Psoas muscle (tissue), 8 donors: ENCODE results near the gene MIPEP. TPM values are rescaled to one million over a fixed set of nuclear protein-coding genes. Genes with fewer than 3 reads are reported as not detected.
"Not testable (repeated sequence)": the region's sequence is repeated elsewhere in the genome, so short reads cannot be mapped to it uniquely, and the experiment has no call there.

ENCODE experiments used
- ATAC-seq, 4 donors: fragments of 200-7000 bp; cut with Tn5 transposase; one replicate each; pipeline ENCODE4 v1.9.1; 2020; ENCODE audit warnings: moderate library complexity in 3 of 4, mild to moderate bottlenecking in 2 of 4
- DNase-seq, 2 donors: peaks; one replicate each; pipeline ENCODE4 v3.0.0-alpha.2; 2020
- H3K27ac ChIP-seq: fragments of 200-600 bp; one replicate; pipeline ENCODE4 v1.8.0; 2022
- H3K27me3 ChIP-seq, 3 donors: fragments of 200-600 bp in 1 of 3; one replicate each; pipeline versions ENCODE4 v1.6.1 to v1.8.0; 2013 to 2022; ENCODE audit warnings: low read length in 2 of 3, mild to moderate bottlenecking in 2 of 3, moderate library complexity in 1 of 3; ENCODE audit not compliant: insufficient read depth in 3 of 3
- H3K36me3 ChIP-seq, 2 donors: fragments of 200-600 bp in 1 of 2; one replicate each; pipeline versions ENCODE4 v1.6.1 to v1.8.0; 2013 to 2022; ENCODE audit warnings: low read depth in 1 of 2, mild to moderate bottlenecking in 1 of 2, moderate library complexity in 1 of 2; ENCODE audit not compliant: insufficient read depth in 1 of 2
- H3K4me1 ChIP-seq: fragments of 200-600 bp; one replicate; pipeline ENCODE4 v1.8.0; 2022
- H3K4me3 ChIP-seq: fragments of 200-600 bp; one replicate; pipeline ENCODE4 v1.8.0; 2022; ENCODE audit warnings: mild to moderate bottlenecking
- H3K9me3 ChIP-seq: fragments of 200-600 bp; one replicate; pipeline ENCODE4 v1.8.0; 2022
- WGBS, 3 donors: extraction: QIAGEN DNeasy Blood & Tissue Kit; methylation state at CpG; one replicate each; pipeline versions ENCODE4 v1.1.6 to v1.1.7; 2013; 5-methylcytosine and 5-hydroxymethylcytosine counted together
- intact Hi-C, 2 donors: fragments of 100-400 bp; cut with DNase I; formaldehyde crosslinking; loops; one replicate each; pipeline versions ENCODE4 v1.11.0 to v1.14.2; 2022
- polyA plus RNA-seq, 3 donors: library from polyadenylated mRNA; stranded (reverse); fragments of 200-250 nt; gene quantifications; one replicate each; pipeline ENCODE4 v1.2.3, GENCODE V29; 2013
- total RNA-seq, 4 donors: library from RNA; stranded (reverse); fragmentation: NEBNext Ultra II Directional in 2 of 4; extraction: Animal tissue kit (Norgen Biotek cat#: 25700) in 2 of 4; gene quantifications; one replicate each; pipeline versions ENCODE4 v1.2.1 to v1.2.4, GENCODE V29; 2021 to 2023
- TF ChIP-seq, protein P1 (sequence below): fragments of 200-600 bp; IDR thresholded peaks from one replicate; pipeline ENCODE4 v1.8.0; 2022; ENCODE audit warnings: antibody characterized with exemption
- donor health status: healthy with polysubstance abuse.
- donor health status: DM: no; HTN: no; CAD: no; lungs with moderate emphysema.
- donor health status: Bipolar disorder and iron deficiency.
- donor health status: healthy.
- donor health status: DM: yes; HTN: yes; CAD: no.
- donor health status: DM: no; HTN: no; CAD: no.
- donor health status: DM: no; HTN: no; CAD: no.
- donor health status: DM: yes; HTN: yes; CAD: no.

The MIPEP gene
- total and polyA plus RNA-seq, 7 donors, result 13.3 to 28.2 (median 17.0) TPM

DNA sequence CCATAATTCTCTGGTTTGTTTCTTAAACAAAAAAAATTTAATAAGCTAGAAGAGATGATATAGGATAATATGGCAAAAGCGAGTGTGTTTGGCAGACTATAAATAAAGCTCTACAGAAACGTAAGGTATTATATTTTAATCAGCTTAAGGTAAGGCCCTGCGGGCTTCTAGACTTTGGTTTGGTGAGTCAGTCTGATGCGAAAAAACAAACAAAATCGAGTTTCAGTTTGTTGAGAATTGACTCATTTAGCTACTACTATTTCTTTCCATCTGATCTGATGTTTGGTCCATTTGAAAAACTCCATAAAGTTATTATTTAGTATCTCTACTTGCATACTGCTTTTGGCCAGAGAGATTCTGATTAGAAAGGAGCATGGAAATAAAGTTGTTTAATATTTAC lies 138.0 kb downstream of the MIPEP start:
- H3K27ac ChIP-seq, result no peak overlapping the region
- ATAC-seq, result no peak

DNA sequence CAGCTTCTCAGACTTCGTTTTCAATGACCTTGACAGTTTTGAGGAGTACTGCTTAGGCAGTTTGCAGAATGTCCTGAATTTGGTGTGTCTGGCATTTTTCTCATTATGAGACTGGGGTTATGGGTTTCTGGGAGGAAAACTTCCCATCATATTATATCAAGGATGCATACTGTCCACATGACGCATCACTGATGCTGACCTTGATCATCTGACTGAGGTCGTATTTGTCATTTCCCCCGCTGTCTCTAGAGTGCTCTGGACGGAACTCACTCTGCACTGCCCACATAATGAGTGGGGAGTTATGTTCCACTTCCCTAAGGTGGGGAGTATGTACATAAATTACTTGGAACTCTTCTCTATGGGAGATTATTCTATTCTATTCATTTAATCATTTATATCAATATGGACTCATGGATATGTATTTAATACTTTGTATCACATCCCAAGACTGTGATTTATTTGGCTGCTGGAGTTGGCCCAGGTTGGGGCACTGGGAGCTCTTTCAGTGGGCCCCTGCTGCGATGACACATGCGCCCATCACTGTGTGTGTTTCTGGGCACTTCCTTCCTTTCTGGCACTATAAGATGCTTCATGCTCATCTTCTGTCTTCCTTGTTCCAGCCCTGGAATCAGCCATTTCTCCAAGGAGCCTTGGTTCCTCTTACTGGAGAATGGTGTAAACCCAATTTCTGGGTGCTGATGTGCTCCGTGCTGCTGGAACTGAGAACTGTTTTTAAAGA lies 138.6 kb downstream of the MIPEP start:
- TF ChIP-seq, protein P1, sequence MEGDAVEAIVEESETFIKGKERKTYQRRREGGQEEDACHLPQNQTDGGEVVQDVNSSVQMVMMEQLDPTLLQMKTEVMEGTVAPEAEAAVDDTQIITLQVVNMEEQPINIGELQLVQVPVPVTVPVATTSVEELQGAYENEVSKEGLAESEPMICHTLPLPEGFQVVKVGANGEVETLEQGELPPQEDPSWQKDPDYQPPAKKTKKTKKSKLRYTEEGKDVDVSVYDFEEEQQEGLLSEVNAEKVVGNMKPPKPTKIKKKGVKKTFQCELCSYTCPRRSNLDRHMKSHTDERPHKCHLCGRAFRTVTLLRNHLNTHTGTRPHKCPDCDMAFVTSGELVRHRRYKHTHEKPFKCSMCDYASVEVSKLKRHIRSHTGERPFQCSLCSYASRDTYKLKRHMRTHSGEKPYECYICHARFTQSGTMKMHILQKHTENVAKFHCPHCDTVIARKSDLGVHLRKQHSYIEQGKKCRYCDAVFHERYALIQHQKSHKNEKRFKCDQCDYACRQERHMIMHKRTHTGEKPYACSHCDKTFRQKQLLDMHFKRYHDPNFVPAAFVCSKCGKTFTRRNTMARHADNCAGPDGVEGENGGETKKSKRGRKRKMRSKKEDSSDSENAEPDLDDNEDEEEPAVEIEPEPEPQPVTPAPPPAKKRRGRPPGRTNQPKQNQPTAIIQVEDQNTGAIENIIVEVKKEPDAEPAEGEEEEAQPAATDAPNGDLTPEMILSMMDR, result no peak
- ATAC-seq, result no peak
- Histone ChIP-seq H3K36me3 (peaks cover 0 to 6% of the 10 kb centered on the region in 2 donors), H3K9me3 (no peaks in the 10 kb centered on the region), H3K4me3 (no peak overlapping the region), H3K27ac (no peak overlapping the region), H3K27me3 (no peaks in the 10 kb centered on the region), H3K4me1 (no peaks in the 10 kb centered on the region)
- no peak for DNase-seq
- 93 to 97% (median 94%) methylated on average over 8 of the region's 8 CpGs for WGBS, 3 donors
- intact Hi-C loops, result no loop called here

More for the DNA sequence above, 138.0 kb downstream of the MIPEP start:
- Histone ChIP-seq H3K9me3 (no peaks in the 10 kb centered on the region), H3K36me3 (peaks cover 0 to 6% of the 10 kb centered on the region in 2 donors), H3K27me3 (no peaks in the 10 kb centered on the region), H3K4me3 (no peak overlapping the region), H3K4me1 (no peaks in the 10 kb centered on the region)
- TF ChIP-seq, protein P1, result no peak
- intact Hi-C loops, result no loop called here
- no peak for DNase-seq
- 84 to 91% (median 85%) methylated on average over 5 of the region's 5 CpGs for WGBS, 3 donors

DNA sequence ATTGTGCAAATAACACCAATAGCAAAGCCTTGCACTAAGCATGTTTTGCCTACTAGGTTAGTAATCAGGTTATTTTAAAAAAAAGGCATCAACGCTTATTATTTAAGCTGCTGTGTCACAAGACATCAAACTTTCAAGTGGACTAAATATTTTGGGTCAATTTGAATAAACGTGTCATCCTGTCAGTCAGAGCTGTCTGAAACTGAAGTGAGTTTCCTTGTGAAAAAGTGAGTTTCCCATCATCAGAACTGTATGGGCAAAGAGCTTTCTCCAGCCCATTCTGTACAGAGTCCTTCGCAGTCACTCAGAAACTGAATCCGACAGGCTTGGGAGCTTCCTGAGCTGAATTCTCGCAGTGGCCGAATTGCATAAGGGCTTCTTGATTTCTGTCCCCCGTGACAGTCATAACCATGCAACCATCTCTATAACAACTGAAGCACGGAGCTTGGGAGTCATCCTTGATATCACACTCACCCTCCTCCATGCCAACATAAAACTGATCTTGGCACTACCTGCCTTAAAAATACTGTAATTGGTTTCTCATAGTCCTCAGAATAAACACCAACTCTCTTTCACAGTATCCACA lies 139.8 kb downstream of the MIPEP start:
- TF ChIP-seq, protein P1, result no peak
- Histone ChIP-seq H3K27ac (no peak overlapping the region), H3K27me3 (no peaks in the 10 kb centered on the region), H3K9me3 (no peaks in the 10 kb centered on the region), H3K4me3 (no peak overlapping the region), H3K36me3 (no peaks in the 10 kb centered on the region), H3K4me1 (no peaks in the 10 kb centered on the region)
- intact Hi-C loops, result no loop called here
- ATAC-seq (no peak), DNase-seq (no peak)
- 77 to 84% (median 78%) methylated on average over 8 of the region's 8 CpGs for WGBS, 3 donors

DNA sequence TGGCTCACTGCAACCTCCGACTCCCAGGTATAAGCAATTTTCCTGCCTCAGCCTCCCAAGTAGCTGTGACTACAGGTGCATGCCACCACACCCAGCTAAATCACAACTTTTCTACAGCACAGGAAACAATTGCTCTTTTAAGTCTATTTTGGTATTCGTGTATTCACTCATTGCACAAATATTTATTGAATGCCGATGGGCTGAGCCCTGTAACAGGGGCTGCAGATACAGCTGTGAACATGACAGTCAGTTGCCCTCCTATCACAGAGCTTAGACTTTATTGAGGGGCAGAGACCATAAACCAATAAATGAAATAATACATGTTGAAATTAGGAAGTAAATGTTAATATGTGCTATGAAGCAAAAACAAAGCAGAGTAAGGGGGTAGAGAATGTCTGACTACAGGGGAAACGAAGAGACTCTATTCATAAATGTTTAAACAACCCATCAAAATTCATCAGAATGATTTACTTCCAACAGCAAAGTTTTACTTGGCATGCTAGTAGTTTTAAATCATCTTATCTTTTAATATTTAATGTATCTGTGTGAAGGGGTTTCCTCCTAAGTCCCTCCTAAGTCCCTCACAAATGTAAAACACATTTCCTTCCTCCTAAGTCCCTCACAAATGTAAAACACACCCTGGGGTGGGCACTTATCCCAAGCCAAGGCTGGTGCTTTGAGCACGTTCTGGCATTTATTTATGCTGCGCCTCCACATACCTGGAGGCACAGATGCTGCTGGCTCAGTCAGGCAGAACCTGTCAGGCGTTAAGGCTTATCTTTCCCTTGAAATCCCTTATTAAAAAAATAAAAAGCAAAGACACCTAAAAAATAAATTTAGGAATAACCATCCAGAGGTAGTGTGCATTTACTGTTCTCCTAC lies 140.8 kb downstream of the MIPEP start:
- Histone ChIP-seq H3K27ac (no peak overlapping the region), H3K4me3 (no peak overlapping the region), H3K36me3 (no peaks in the 10 kb centered on the region), H3K9me3 (no peaks in the 10 kb centered on the region), H3K27me3 (no peaks in the 10 kb centered on the region), H3K4me1 (no peaks in the 10 kb centered on the region)
- TF ChIP-seq, protein P1, result no peak
- 74 to 80% (median 77%) methylated on average over 7 of the region's 7 CpGs for WGBS, 3 donors
- no peak for DNase-seq
- intact Hi-C loops, result no loop called here
- no peak for ATAC-seq

DNA sequence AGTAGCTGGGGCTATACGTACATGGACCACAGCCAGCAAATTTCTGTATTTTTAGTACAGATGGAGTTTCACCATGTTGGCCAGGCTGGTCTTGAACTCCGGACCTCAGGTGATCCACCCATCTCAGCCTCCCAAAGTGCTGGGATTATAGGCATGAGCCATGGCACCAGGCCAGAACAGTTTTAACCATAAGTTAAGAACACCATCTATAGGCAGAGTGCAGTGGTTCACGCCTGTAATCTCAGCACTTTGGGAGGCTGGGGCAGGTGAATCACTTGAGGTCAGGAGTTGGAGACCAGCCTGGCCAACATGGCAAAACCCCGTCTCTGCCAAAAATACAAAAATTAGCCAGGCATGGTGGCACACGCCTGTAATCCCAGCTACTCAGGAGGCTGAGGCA lies 143.1 kb downstream of the MIPEP start:
- H3K27ac ChIP-seq, H3K36me3 ChIP-seq, DNase-seq, H3K4me1 ChIP-seq, H3K4me3 ChIP-seq, intact Hi-C loops, H3K27me3 ChIP-seq, H3K9me3 ChIP-seq: not testable (repeated sequence)
- WGBS, 3 donors, result 89 to 97% (median 90%) methylated on average over 5 of the region's 5 CpGs
- ATAC-seq, result peak in 1 of 4 donors; percentile 45
